Thyroid gland (tissue), 4 donors: ENCODE results near the gene ECPAS.

Source experiments
- CTCF ChIP-seq, 6 experiments: fragments of 200-600 bp in 3 of 6; fragments of 450-650 bp in 3 of 6; sonication (generic) in 3 of 6; IDR thresholded peaks; one replicate each; pipeline ENCODE4 v1.5.1; 2016 to 2019; ENCODE audit warnings: antibody characterized with exemption in 6 of 6, mild to moderate bottlenecking in 2 of 6, inconsistent platforms in 1 of 6, moderate library complexity in 1 of 6
- POLR2A ChIP-seq, 2 donors: fragments of 450-650 bp; IDR thresholded peaks; one replicate each; pipeline ENCODE4 v1.6.1; 2017; ENCODE audit warnings: antibody characterized with exemption in 2 of 2, mild to moderate bottlenecking in 2 of 2, moderate library complexity in 1 of 2

GRCh38 chr9:111529787-111530186 lies 45.6 kb upstream of the ECPAS start:
- TF ChIP-seq CTCF (IDR thresholded peaks at IDR 0.05) (no peak), POLR2A (IDR thresholded peaks at IDR 0.05) (no peak)
